ENCODE data around the gene SENP6. TPM values are rescaled to one million over a fixed set of nuclear protein-coding genes. Genes with fewer than 3 reads are reported as not detected.
A peak's percentile ranks its signal among the peaks of the same experiment; 100 is the strongest.
"Not testable (repeated sequence)": the region's sequence is repeated elsewhere in the genome, so short reads cannot be mapped to it uniquely, and the experiment has no call there.

SENP6 gene
- total RNA-seq, 1 donor from 2014 or later = 159 TPM

GRCh38 chr6:75588948-75589347 lies 12.7 kb upstream of the SENP6 start:
- peaks cover 2% of the 10 kb centered on the region for H3K36me3 Mint-ChIP-seq
- H3K4me3 Mint-ChIP-seq = no peak overlapping the region
- no peak overlapping the region for H3K27ac Mint-ChIP-seq
- DNase-seq (ENCODE audit: low spot score in 2 of 2, unreplicated experiment in 2 of 2) = no peak
- H3K9me3 Mint-ChIP-seq = peaks cover 10% of the 10 kb centered on the region
- no peaks in the 10 kb centered on the region for H3K27me3 Mint-ChIP-seq (ENCODE audit: low read depth)
- H3K4me1 Mint-ChIP-seq = peaks cover 5% of the 10 kb centered on the region
- TF ChIP-seq CTCF (IDR thresholded peaks at IDR 0.05; ENCODE audit: unreplicated experiment) = no peak

GRCh38 chr6:75590370-75590769 lies 11.3 kb upstream of the SENP6 start:
- H3K36me3 Mint-ChIP-seq = no peaks in the 10 kb centered on the region
- H3K9me3 Mint-ChIP-seq = no peaks in the 10 kb centered on the region
- no peak overlapping the region for H3K27ac Mint-ChIP-seq
- peaks cover 5% of the 10 kb centered on the region for H3K4me1 Mint-ChIP-seq
- no peak for TF ChIP-seq CTCF (IDR thresholded peaks at IDR 0.05; ENCODE audit: unreplicated experiment)
- DNase-seq (ENCODE audit: low spot score in 2 of 2, unreplicated experiment in 2 of 2) = no peak
- H3K4me3 Mint-ChIP-seq = no peak overlapping the region
- H3K27me3 Mint-ChIP-seq (ENCODE audit: low read depth) = no peaks in the 10 kb centered on the region

- H3K36me3 Mint-ChIP-seq; DNase-seq (ENCODE audit: low spot score in 2 of 2, unreplicated experiment in 2 of 2); H3K27ac Mint-ChIP-seq; H3K27me3 Mint-ChIP-seq (ENCODE audit: low read depth); H3K9me3 Mint-ChIP-seq; H3K4me3 Mint-ChIP-seq: not testable (repeated sequence)
- peaks cover 20% of the 10 kb centered on the region for H3K4me1 Mint-ChIP-seq
Measured at GRCh38 chr6:75596380-75596779, 5.3 kb upstream of the SENP6 start.

- Mint-ChIP-seq H3K27ac (peak overlapping the region; percentile 100), H3K4me1 (peaks cover 33% of the 10 kb centered on the region)
Measured at GRCh38 chr6:75600768-75601167, 912 bp upstream of the SENP6 start.

GRCh38 chr6:75602246-75603105 lies 796 bp downstream of the SENP6 start:
- Mint-ChIP-seq H3K27me3 (ENCODE audit: low read depth) (no peaks in the 10 kb centered on the region), H3K4me1 (peaks cover 38% of the 10 kb centered on the region), H3K4me3 (peak overlapping the region; percentile 97), H3K9me3 (peaks cover 5% of the 10 kb centered on the region), H3K36me3 (peaks cover 12% of the 10 kb centered on the region), H3K27ac (peak overlapping the region; percentile 100)
- TF ChIP-seq CTCF (IDR thresholded peaks at IDR 0.05; ENCODE audit: unreplicated experiment) = no peak
- DNase-seq (ENCODE audit: low spot score in 2 of 2, unreplicated experiment in 2 of 2) = peak; percentile 46 to 70

More at GRCh38 chr6:75600768-75601167, 912 bp upstream of the SENP6 start:
- DNase-seq (ENCODE audit: low spot score in 2 of 2, unreplicated experiment in 2 of 2) = no peak
- H3K4me3 Mint-ChIP-seq = peak overlapping the region; percentile 97
- H3K27me3 Mint-ChIP-seq (ENCODE audit: low read depth) = no peaks in the 10 kb centered on the region
- TF ChIP-seq CTCF (IDR thresholded peaks at IDR 0.05; ENCODE audit: unreplicated experiment) = no peak
- peaks cover 5% of the 10 kb centered on the region for H3K9me3 Mint-ChIP-seq
- peaks cover 9% of the 10 kb centered on the region for H3K36me3 Mint-ChIP-seq

- no peak for TF ChIP-seq CTCF (IDR thresholded peaks at IDR 0.05; ENCODE audit: unreplicated experiment)
- H3K27me3 Mint-ChIP-seq (ENCODE audit: low read depth) = no peaks in the 10 kb centered on the region
- H3K4me1 Mint-ChIP-seq = peaks cover 44% of the 10 kb centered on the region
- peak overlapping the region; percentile 100 for H3K27ac Mint-ChIP-seq
- H3K9me3 Mint-ChIP-seq = peaks cover 5% of the 10 kb centered on the region
- peaks cover 12% of the 10 kb centered on the region for H3K36me3 Mint-ChIP-seq
- DNase-seq (ENCODE audit: low spot score in 2 of 2, unreplicated experiment in 2 of 2) = no peak
- peak overlapping the region; percentile 97 for H3K4me3 Mint-ChIP-seq
Measured at GRCh38 chr6:75603106-75603420, 1.4 kb downstream of the SENP6 start.
